HCT116 (cell line): Measurements from ENCODE around the gene CD99.

Source experiments
- ATF3 ChIP-seq: IDR thresholded peaks from 2 replicates; pipeline ENCODE4 v1.6.1; 2012
- CEBPB ChIP-seq: IDR thresholded peaks from 2 replicates; pipeline ENCODE4 v1.6.1; 2012; ENCODE audit warnings: low read depth
- CTCF ChIP-seq, 3 experiments: fragments of 200-600 bp in 1 of 3; sonication (generic) in 1 of 3; IDR thresholded peaks in 2 of 3; conservative IDR thresholded peaks in 1 of 3; 2 replicates each; pipeline ENCODE4 v1.5.1; 2012 to 2017; ENCODE audit warnings: low read depth in 2 of 3, low read length in 2 of 3, antibody characterized with exemption in 1 of 3, borderline replicate concordance in 1 of 3, control low read depth in 1 of 3, mild to moderate bottlenecking in 1 of 3, mixed read lengths in 1 of 3, mixed run types in 1 of 3, moderate library complexity in 1 of 3; ENCODE audit not compliant: insufficient read depth in 1 of 3
- EZH2 ChIP-seq: fragments of 200-600 bp; sonication (generic); IDR thresholded peaks from 2 replicates; pipeline ENCODE4 v1.6.1; 2017; ENCODE audit warnings: antibody characterized with exemption, mixed run types
- FOSL1 ChIP-seq: IDR thresholded peaks from 2 replicates; pipeline ENCODE4 v1.6.1; 2012; ENCODE audit warnings: low read depth
- JUND ChIP-seq: IDR thresholded peaks from 2 replicates; pipeline ENCODE4 v1.6.1; 2012
- MAX ChIP-seq: IDR thresholded peaks from 2 replicates; pipeline ENCODE4 v1.6.1; 2012
- POLR2A ChIP-seq: IDR thresholded peaks from 2 replicates; pipeline ENCODE4 v1.7.0; 2011; ENCODE audit warnings: borderline replicate concordance; ENCODE audit not compliant: insufficient read depth, insufficient read length; ENCODE audit errors: extremely low read depth
- RAD21 ChIP-seq: IDR thresholded peaks from 2 replicates; pipeline ENCODE4 v1.6.1; 2012; ENCODE audit warnings: low read depth, mild to moderate bottlenecking
- REST ChIP-seq: IDR thresholded peaks from 2 replicates; pipeline ENCODE4 v1.6.1; 2012; ENCODE audit warnings: low read depth
- SIN3A ChIP-seq: IDR thresholded peaks from 2 replicates; pipeline ENCODE4 v1.6.1; 2012; ENCODE audit warnings: low read depth
- SP1 ChIP-seq: IDR thresholded peaks from 2 replicates; pipeline ENCODE4 v1.6.1; 2012; ENCODE audit warnings: low read depth
- ZBTB33 ChIP-seq: IDR thresholded peaks from 2 replicates; pipeline ENCODE4 v1.6.1; 2011; ENCODE audit warnings: mild to moderate bottlenecking, low read length, moderate library complexity; ENCODE audit not compliant: insufficient replicate concordance; ENCODE audit errors: extremely low read depth

GRCh38 chrX:2677764-2678163 lies 13.3 kb upstream of the CD99 start:
- no peak for TF ChIP-seq CTCF (IDR thresholded peaks at IDR 0.05 in 2 of 3, conservative IDR thresholded peaks at IDR 0.05 in 1 of 3; ENCODE audit: borderline replicate concordance in 1 of 3, insufficient read depth in 1 of 3, low read depth in 2 of 3, low read length in 2 of 3)
- 0 out of 2 replicates have a peak, but pooled peaks have one; percentile 14 for TF ChIP-seq RAD21
- TF ChIP-seq JUND = peak; percentile 88
- no peak for TF ChIP-seq CEBPB
- no peak for TF ChIP-seq SIN3A
- no peak for TF ChIP-seq ATF3
- TF ChIP-seq SP1 = peak; percentile 53
- TF ChIP-seq POLR2A = no peak
- no peak for TF ChIP-seq EZH2
- peak; percentile 83 for TF ChIP-seq MAX
- TF ChIP-seq FOSL1 = peak; percentile 79
- TF ChIP-seq REST = no peak
- TF ChIP-seq ZBTB33 = no peak
